ENCODE results near the gene DEFB121. TPM values are rescaled to one million over a fixed set of nuclear protein-coding genes. Genes with fewer than 3 reads are reported as not detected.
"Not testable (repeated sequence)": the region's sequence is repeated elsewhere in the genome, so short reads cannot be mapped to it uniquely, and the experiment has no call there.

The DEFB121 gene
- total and polyA plus RNA-seq, 2 experiments from 2014 or later, result not detected

GRCh38 chr20:31430568-31431115 is 24.6 kb upstream of the DEFB121 start:
- H3K27me3 ChIP-seq, result no peaks in the 10 kb centered on the region
- H3K79me2 ChIP-seq, result no peaks in the 10 kb centered on the region
- DNase-seq (ENCODE audit: low spot score), result no peak
- H3K4me2 ChIP-seq, result no peak overlapping the region
- H3K4me3 ChIP-seq, result no peak overlapping the region
- no peaks in the 10 kb centered on the region for H3K4me1 ChIP-seq (ENCODE audit: insufficient read depth)
- H4K20me1 ChIP-seq (ENCODE audit: insufficient read depth, poor library complexity, severe bottlenecking), result no peaks in the 10 kb centered on the region
- no peaks in the 10 kb centered on the region for H3K9me2 ChIP-seq (replicated peaks; ENCODE audit: insufficient read depth)
- no peaks in the 10 kb centered on the region for H3K9me3 ChIP-seq (ENCODE audit: low read depth)
- H3K36me3 ChIP-seq (replicated peaks; ENCODE audit: insufficient read depth, low read depth), result no peaks in the 10 kb centered on the region
- no peak overlapping the region for H2AFZ ChIP-seq
- TF ChIP-seq EZH2 (IDR thresholded peaks at IDR 0.05; ENCODE audit: borderline replicate concordance), result no peak
- TF ChIP-seq CTCF (IDR thresholded peaks at IDR 0.05; ENCODE audit: poor library complexity), result no peak
- no peak for TF ChIP-seq EZH2phosphoT487 (IDR thresholded peaks at IDR 0.05; ENCODE audit: low read depth, severe bottlenecking, unreplicated experiment)
- no peak overlapping the region for H3K27ac ChIP-seq
- 54% methylated on average over 4 of the region's 4 CpGs for WGBS (ENCODE audit: low lambda C conversion rate, missing lambda C conversion rate)

- not testable (repeated sequence) for H3K9me3 ChIP-seq (ENCODE audit: low read depth); H3K4me3 ChIP-seq; H4K20me1 ChIP-seq (ENCODE audit: insufficient read depth, poor library complexity, severe bottlenecking); H3K4me2 ChIP-seq; H3K27me3 ChIP-seq; DNase-seq (ENCODE audit: low spot score); H2AFZ ChIP-seq; H3K79me2 ChIP-seq; H3K36me3 ChIP-seq (replicated peaks; ENCODE audit: insufficient read depth, low read depth); H3K4me1 ChIP-seq (ENCODE audit: insufficient read depth); H3K27ac ChIP-seq; H3K9me2 ChIP-seq (replicated peaks; ENCODE audit: insufficient read depth)
- WGBS (ENCODE audit: low lambda C conversion rate, missing lambda C conversion rate), result 96% methylated on average over 6 of the region's 31 CpGs
Measured at GRCh38 chr20:31427576-31427975, 21.6 kb upstream of the DEFB121 start.

GRCh38 chr20:31426891-31427551 is 21.0 kb upstream of the DEFB121 start:
- H3K4me3 ChIP-seq; H3K27ac ChIP-seq; H4K20me1 ChIP-seq (ENCODE audit: insufficient read depth, poor library complexity, severe bottlenecking); H2AFZ ChIP-seq; H3K4me2 ChIP-seq; DNase-seq (ENCODE audit: low spot score); H3K9me3 ChIP-seq (ENCODE audit: low read depth); H3K79me2 ChIP-seq; H3K27me3 ChIP-seq; H3K9me2 ChIP-seq (replicated peaks; ENCODE audit: insufficient read depth); H3K4me1 ChIP-seq (ENCODE audit: insufficient read depth); H3K36me3 ChIP-seq (replicated peaks; ENCODE audit: insufficient read depth, low read depth): not testable (repeated sequence)
- WGBS (ENCODE audit: low lambda C conversion rate, missing lambda C conversion rate), result no CpG with 5 or more reads among the region's 48 CpGs

- Histone ChIP-seq H3K4me3 (no peak overlapping the region), H3K9me3 (ENCODE audit: low read depth) (no peaks in the 10 kb centered on the region), H3K4me1 (ENCODE audit: insufficient read depth) (no peaks in the 10 kb centered on the region), H3K27me3 (no peaks in the 10 kb centered on the region), H4K20me1 (ENCODE audit: insufficient read depth, poor library complexity, severe bottlenecking) (no peaks in the 10 kb centered on the region), H3K9me2 (replicated peaks; ENCODE audit: insufficient read depth) (no peaks in the 10 kb centered on the region), H2AFZ (no peak overlapping the region), H3K27ac (no peak overlapping the region), H3K36me3 (replicated peaks; ENCODE audit: insufficient read depth, low read depth) (no peaks in the 10 kb centered on the region), H3K4me2 (no peak overlapping the region), H3K79me2 (no peaks in the 10 kb centered on the region)
- no peak for DNase-seq (ENCODE audit: low spot score)
- TF ChIP-seq EZH2phosphoT487 (IDR thresholded peaks at IDR 0.05; ENCODE audit: low read depth, severe bottlenecking, unreplicated experiment), result no peak
- no peak for TF ChIP-seq EZH2 (IDR thresholded peaks at IDR 0.05; ENCODE audit: borderline replicate concordance)
- TF ChIP-seq CTCF (IDR thresholded peaks at IDR 0.05; ENCODE audit: poor library complexity), result no peak
Measured at GRCh38 chr20:31425797-31426196, 19.8 kb upstream of the DEFB121 start.
